ENCODE data around the gene ARMC6.
"Not testable (repeated sequence)": the region's sequence is repeated elsewhere in the genome, so short reads cannot be mapped to it uniquely, and the experiment has no call there.

ARMC6 gene

GRCh38 chr19:19098703-19099632, 65.6 kb downstream of the ARMC6 start:
- Histone ChIP-seq H3K27me3 (replicated peaks; ENCODE audit: insufficient read depth, low read length) (no peaks in the 10 kb centered on the region), H3K4me2 (ENCODE audit: low read depth, low read length) (no peak overlapping the region), H2AFZ (ENCODE audit: low read length) (no peak overlapping the region)

GRCh38 chr19:19101540-19101939, 68.1 kb downstream of the ARMC6 start:
- no peak overlapping the region for H3K9ac ChIP-seq (ENCODE audit: low read length)
- H3K79me2 ChIP-seq (ENCODE audit: low read length): no peaks in the 10 kb centered on the region
- no peaks in the 10 kb centered on the region for H3K9me3 ChIP-seq (replicated peaks; ENCODE audit: insufficient read depth, low read length)
- H3K4me2 ChIP-seq (ENCODE audit: low read depth, low read length): no peak overlapping the region
- no peak overlapping the region for H2AFZ ChIP-seq (ENCODE audit: low read length)
- H3F3A ChIP-seq (ENCODE audit: insufficient read depth, low read length): no peaks in the 10 kb centered on the region
- H3K27ac ChIP-seq (ENCODE audit: low read length): no peak overlapping the region
- no peaks in the 10 kb centered on the region for H3K36me3 ChIP-seq (replicated peaks; ENCODE audit: insufficient read depth, low read length)
- H3K4me3 ChIP-seq (ENCODE audit: low read length): no peak overlapping the region
- no peaks in the 10 kb centered on the region for H4K20me1 ChIP-seq (ENCODE audit: insufficient read depth, low read length)
- H3K4me1 ChIP-seq (ENCODE audit: low read length): no peaks in the 10 kb centered on the region
- H3K27me3 ChIP-seq (replicated peaks; ENCODE audit: insufficient read depth, low read length): no peaks in the 10 kb centered on the region
- no peaks in the 10 kb centered on the region for H3K9me2 ChIP-seq (replicated peaks; ENCODE audit: insufficient read depth, low read length)
- no peak for DNase-seq
- no peak for TF ChIP-seq CTCF (IDR thresholded peaks at IDR 0.05; ENCODE audit: low read length)
- no peak for TF ChIP-seq EZH2phosphoT487 (IDR thresholded peaks at IDR 0.05; ENCODE audit: low read length)

More at GRCh38 chr19:19098703-19099632, 65.6 kb downstream of the ARMC6 start:
- no peaks in the 10 kb centered on the region for H3K9me3 ChIP-seq (replicated peaks; ENCODE audit: insufficient read depth, low read length)
- no peak overlapping the region for H3K27ac ChIP-seq (ENCODE audit: low read length)
- H4K20me1 ChIP-seq (ENCODE audit: insufficient read depth, low read length): no peaks in the 10 kb centered on the region
- H3K79me2 ChIP-seq (ENCODE audit: low read length): no peaks in the 10 kb centered on the region
- no peaks in the 10 kb centered on the region for H3F3A ChIP-seq (ENCODE audit: insufficient read depth, low read length)
- no peak overlapping the region for H3K9ac ChIP-seq (ENCODE audit: low read length)
- no peak overlapping the region for H3K4me3 ChIP-seq (ENCODE audit: low read length)
- TF ChIP-seq CTCF (IDR thresholded peaks at IDR 0.05; ENCODE audit: low read length): no peak
- no peak for TF ChIP-seq EZH2phosphoT487 (IDR thresholded peaks at IDR 0.05; ENCODE audit: low read length)
- no peak for TF ChIP-seq EZH2 (optimal IDR thresholded peaks at IDR 0.05; ENCODE audit: low read depth, low read length)
- no peaks in the 10 kb centered on the region for H3K9me2 ChIP-seq (replicated peaks; ENCODE audit: insufficient read depth, low read length)
- H3K36me3 ChIP-seq (replicated peaks; ENCODE audit: insufficient read depth, low read length): no peaks in the 10 kb centered on the region
- DNase-seq: no peak
- no peaks in the 10 kb centered on the region for H3K4me1 ChIP-seq (ENCODE audit: low read length)

GRCh38 chr19:19102566-19102965, 69.2 kb downstream of the ARMC6 start:
- not testable (repeated sequence) for H3F3A ChIP-seq (ENCODE audit: insufficient read depth, low read length); DNase-seq; H3K4me2 ChIP-seq (ENCODE audit: low read depth, low read length); H2AFZ ChIP-seq (ENCODE audit: low read length); H4K20me1 ChIP-seq (ENCODE audit: insufficient read depth, low read length); H3K4me3 ChIP-seq (ENCODE audit: low read length); H3K79me2 ChIP-seq (ENCODE audit: low read length); H3K9ac ChIP-seq (ENCODE audit: low read length); H3K36me3 ChIP-seq (replicated peaks; ENCODE audit: insufficient read depth, low read length); H3K27me3 ChIP-seq (replicated peaks; ENCODE audit: insufficient read depth, low read length); H3K9me2 ChIP-seq (replicated peaks; ENCODE audit: insufficient read depth, low read length); H3K9me3 ChIP-seq (replicated peaks; ENCODE audit: insufficient read depth, low read length); H3K27ac ChIP-seq (ENCODE audit: low read length); H3K4me1 ChIP-seq (ENCODE audit: low read length)

GRCh38 chr19:19103167-19103566, 69.8 kb downstream of the ARMC6 start:
- H4K20me1 ChIP-seq (ENCODE audit: insufficient read depth, low read length): no peaks in the 10 kb centered on the region
- no peak overlapping the region for H3K4me2 ChIP-seq (ENCODE audit: low read depth, low read length)
- H2AFZ ChIP-seq (ENCODE audit: low read length): no peak overlapping the region
- no peak for DNase-seq
- H3K27ac ChIP-seq (ENCODE audit: low read length): no peak overlapping the region
- no peaks in the 10 kb centered on the region for H3K27me3 ChIP-seq (replicated peaks; ENCODE audit: insufficient read depth, low read length)
- H3K9me3 ChIP-seq (replicated peaks; ENCODE audit: insufficient read depth, low read length): no peaks in the 10 kb centered on the region
- H3K4me1 ChIP-seq (ENCODE audit: low read length): no peaks in the 10 kb centered on the region
- TF ChIP-seq CTCF (IDR thresholded peaks at IDR 0.05; ENCODE audit: low read length): no peak
- TF ChIP-seq EZH2phosphoT487 (IDR thresholded peaks at IDR 0.05; ENCODE audit: low read length): no peak
- TF ChIP-seq EZH2 (optimal IDR thresholded peaks at IDR 0.05; ENCODE audit: low read depth, low read length): no peak
- H3K9ac ChIP-seq (ENCODE audit: low read length): no peak overlapping the region
- H3K36me3 ChIP-seq (replicated peaks; ENCODE audit: insufficient read depth, low read length): no peaks in the 10 kb centered on the region
- H3K4me3 ChIP-seq (ENCODE audit: low read length): no peak overlapping the region
- H3F3A ChIP-seq (ENCODE audit: insufficient read depth, low read length): no peaks in the 10 kb centered on the region
- no peaks in the 10 kb centered on the region for H3K79me2 ChIP-seq (ENCODE audit: low read length)
- no peaks in the 10 kb centered on the region for H3K9me2 ChIP-seq (replicated peaks; ENCODE audit: insufficient read depth, low read length)

Data from MM.1S (cell line).